Lower lobe of right lung (tissue), 2 donors: ENCODE data around the gene DHX38. TPM values are rescaled to one million over a fixed set of nuclear protein-coding genes. Genes with fewer than 3 reads are reported as not detected.

Source experiments
- ATAC-seq, 2 donors: fragments of 200-7000 bp; cut with Tn5 transposase; one replicate each; pipeline ENCODE4 v1.9.1; 2020 to 2022; ENCODE audit warnings: mild to moderate bottlenecking in 2 of 2, moderate library complexity in 2 of 2
- DNase-seq: peaks from one replicate; pipeline ENCODE4 v3.0.0-alpha.2; 2020
- H3K27ac ChIP-seq: fragments of 200-600 bp; one replicate; pipeline ENCODE4 v1.8.0; 2022
- H3K27me3 ChIP-seq: fragments of 200-600 bp; one replicate; pipeline ENCODE4 v1.8.0; 2022; ENCODE audit warnings: low read depth
- H3K36me3 ChIP-seq: fragments of 200-600 bp; one replicate; pipeline ENCODE4 v1.8.0; 2022; ENCODE audit warnings: mild to moderate bottlenecking
- H3K4me1 ChIP-seq: fragments of 200-600 bp; one replicate; pipeline ENCODE4 v1.8.0; 2022
- H3K4me3 ChIP-seq: fragments of 200-600 bp; one replicate; pipeline ENCODE4 v1.8.0; 2022; ENCODE audit warnings: mild to moderate bottlenecking
- H3K9me3 ChIP-seq: fragments of 200-600 bp; one replicate; pipeline ENCODE4 v1.8.0; 2022
- CTCF ChIP-seq: fragments of 200-600 bp; IDR thresholded peaks from one replicate; pipeline ENCODE4 v1.8.0; 2022; ENCODE audit warnings: antibody characterized with exemption, mild to moderate bottlenecking
- intact Hi-C: fragments of 100-400 bp; cut with DNase I; formaldehyde crosslinking; loops from one replicate; pipeline ENCODE4 v1.11.0; 2022
- total RNA-seq: library from RNA; stranded (reverse); fragmentation: NEBNext Ultra II Directional; extraction: Animal tissue kit (Norgen Biotek cat#: 25700); gene quantifications from one replicate; pipeline ENCODE4 v1.2.1, GENCODE V29; 2021
- donor health status: DM: no; HTN: yes; CAD: no; lungs with severe emphysema.

The DHX38 gene
- total RNA-seq, 1 donor from 2014 or later: 52.5 TPM

- no peaks in the 10 kb centered on the region for H3K27me3 ChIP-seq
- H3K36me3 ChIP-seq: no peaks in the 10 kb centered on the region
- intact Hi-C loops: no loop called here
- ATAC-seq (peak; percentile 52 to 57), DNase-seq (no peak)
- no peak overlapping the region for H3K4me3 ChIP-seq
- H3K9me3 ChIP-seq: no peaks in the 10 kb centered on the region
- H3K4me1 ChIP-seq: peaks cover 11% of the 10 kb centered on the region
- no peak for TF ChIP-seq CTCF
- H3K27ac ChIP-seq: no peak overlapping the region
Observed at GRCh38 chr16:72125635-72126428, 32.2 kb downstream of the DHX38 start.

- ATAC-seq: peak; percentile 13 to 51
- intact Hi-C loops: no loop called here
- H3K27ac ChIP-seq: no peak overlapping the region
Observed at GRCh38 chr16:72126429-72126765, 32.8 kb downstream of the DHX38 start.

GRCh38 chr16:72128701-72129100, 35.1 kb downstream of the DHX38 start:
- intact Hi-C loops: no loop called here
- Histone ChIP-seq H3K4me1 (peaks cover 11% of the 10 kb centered on the region), H3K27ac (no peak overlapping the region)

More at GRCh38 chr16:72126429-72126765, 32.8 kb downstream of the DHX38 start:
- H3K36me3 ChIP-seq: no peaks in the 10 kb centered on the region
- no peak for DNase-seq
- H3K4me1 ChIP-seq: peaks cover 11% of the 10 kb centered on the region
- TF ChIP-seq CTCF: no peak
- H3K27me3 ChIP-seq: no peaks in the 10 kb centered on the region
- no peak overlapping the region for H3K4me3 ChIP-seq
- no peaks in the 10 kb centered on the region for H3K9me3 ChIP-seq

GRCh38 chr16:72129976-72130656, 36.5 kb downstream of the DHX38 start:
- Histone ChIP-seq H3K9me3 (no peaks in the 10 kb centered on the region), H3K27ac (no peak overlapping the region), H3K36me3 (no peaks in the 10 kb centered on the region), H3K27me3 (no peaks in the 10 kb centered on the region), H3K4me3 (no peak overlapping the region), H3K4me1 (peaks cover 5% of the 10 kb centered on the region)
- no peak for TF ChIP-seq CTCF
- ATAC-seq (no peak), DNase-seq (no peak)
- intact Hi-C loops: no loop called here

More at GRCh38 chr16:72128701-72129100, 35.1 kb downstream of the DHX38 start:
- DNase-seq (no peak), ATAC-seq (no peak)
- H3K36me3 ChIP-seq: no peaks in the 10 kb centered on the region
- TF ChIP-seq CTCF: no peak
- H3K4me3 ChIP-seq: no peak overlapping the region
- no peaks in the 10 kb centered on the region for H3K27me3 ChIP-seq
- no peaks in the 10 kb centered on the region for H3K9me3 ChIP-seq

- DNase-seq: no peak
Observed at GRCh38 chr16:72131036-72131435, 37.4 kb downstream of the DHX38 start.

More at GRCh38 chr16:72131036-72131435, 37.4 kb downstream of the DHX38 start:
- Histone ChIP-seq H3K27ac (no peak overlapping the region), H3K4me1 (no peaks in the 10 kb centered on the region), H3K4me3 (no peak overlapping the region), H3K27me3 (no peaks in the 10 kb centered on the region), H3K36me3 (no peaks in the 10 kb centered on the region), H3K9me3 (no peaks in the 10 kb centered on the region)
- peak; percentile 56 to 71 for ATAC-seq
- no peak for TF ChIP-seq CTCF
- intact Hi-C loops: no loop called here
